ENCODE measurements around the gene NOS1AP. TPM values are rescaled to one million over a fixed set of nuclear protein-coding genes. Genes with fewer than 3 reads are reported as not detected.

The NOS1AP gene
- total and polyA plus RNA-seq, 9 of the 15 experiments (the other 6 are each of a cell fraction or from before 2014, with no cell fraction given), result 0.07 to 1.5 (median 0.22) TPM

DNA sequence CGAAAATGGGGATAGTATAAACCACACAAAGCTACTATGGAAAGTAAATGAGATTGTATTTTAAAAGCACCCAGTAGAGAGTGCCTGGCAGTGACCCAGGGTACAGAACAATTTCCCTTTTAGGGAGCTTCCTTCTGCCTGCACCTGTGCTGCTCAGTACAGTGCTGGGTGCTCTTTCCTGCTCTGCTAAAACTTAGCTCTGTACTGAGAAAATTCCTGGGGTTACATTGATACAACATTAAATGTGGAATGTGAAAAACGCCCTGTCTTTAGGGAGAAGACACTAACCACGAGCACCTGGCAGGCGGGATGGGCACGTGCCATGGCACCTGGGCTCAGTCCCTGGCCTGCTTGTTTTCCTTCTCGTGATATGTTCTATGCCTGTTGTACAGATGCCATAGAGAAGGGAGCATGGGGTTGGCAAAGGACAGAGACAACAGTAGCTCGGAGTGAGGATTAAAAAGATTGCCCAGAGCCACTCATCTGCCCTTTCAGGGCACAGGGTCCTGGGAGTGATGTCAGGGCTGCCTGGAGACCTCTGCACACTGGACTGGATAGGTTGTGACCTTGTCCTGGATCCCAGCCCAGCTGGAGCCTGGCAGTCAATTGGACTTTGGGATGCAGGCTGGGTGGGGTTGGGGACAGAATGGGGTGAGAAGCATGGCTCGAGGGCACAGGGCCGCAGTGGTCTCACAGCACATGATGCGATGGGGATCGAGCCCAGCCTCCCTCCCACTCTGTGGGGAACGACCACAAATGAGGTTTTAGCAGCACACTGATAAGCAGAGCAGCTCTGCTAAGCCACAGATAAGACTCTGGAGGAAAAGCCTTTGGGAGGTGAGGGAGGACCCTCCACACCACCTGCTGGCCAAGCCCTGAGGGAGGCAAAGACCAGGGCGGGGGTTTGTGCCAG lies 302.9 kb downstream of the NOS1AP start (continued):
- TF ChIP-seq, protein P1, sequence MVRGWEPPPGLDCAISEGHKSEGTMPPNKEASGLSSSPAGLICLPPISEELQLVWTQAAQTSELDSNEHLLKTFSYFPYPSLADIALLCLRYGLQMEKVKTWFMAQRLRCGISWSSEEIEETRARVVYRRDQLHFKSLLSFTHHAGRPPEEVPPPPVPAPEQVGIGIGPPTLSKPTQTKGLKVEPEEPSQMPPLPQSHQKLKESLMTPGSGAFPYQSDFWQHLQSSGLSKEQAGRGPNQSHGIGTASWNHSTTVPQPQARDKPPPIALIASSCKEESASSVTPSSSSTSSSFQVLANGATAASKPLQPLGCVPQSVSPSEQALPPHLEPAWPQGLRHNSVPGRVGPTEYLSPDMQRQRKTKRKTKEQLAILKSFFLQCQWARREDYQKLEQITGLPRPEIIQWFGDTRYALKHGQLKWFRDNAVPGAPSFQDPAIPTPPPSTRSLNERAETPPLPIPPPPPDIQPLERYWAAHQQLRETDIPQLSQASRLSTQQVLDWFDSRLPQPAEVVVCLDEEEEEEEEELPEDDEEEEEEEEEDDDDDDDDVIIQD (CRISPR knock-in tag; IDR thresholded peaks at IDR 0.05), result no peak
- TF ChIP-seq HDAC2 (IDR thresholded peaks at IDR 0.05) (peak; percentile 92), IFI16 (CRISPR knock-in tag; IDR thresholded peaks at IDR 0.05) (no peak), RCOR1 (IDR thresholded peaks at IDR 0.05; ENCODE audit: borderline replicate concordance in 1 of 2, low read depth in 2 of 2, low read length in 2 of 2) (peak; percentile 74 to 97; a peak in 3 of 4 replicates), SMARCE1 (IDR thresholded peaks at IDR 0.05) (peak; percentile 97), BCL6 (CRISPR knock-in tag; IDR thresholded peaks at IDR 0.05) (peak; percentile 59; the same call in 1 of the 2 replicates), JUN (IDR thresholded peaks at IDR 0.05; ENCODE audit: borderline replicate concordance, low read depth, low read length) (0 out of 2 replicates have a peak, but pooled peaks have one; percentile 46), JUN (CRISPR knock-in tag; IDR thresholded peaks at IDR 0.05; ENCODE audit: borderline replicate concordance) (0 out of 2 replicates have a peak, but pooled peaks have one; percentile 25), ZFPM2 (CRISPR knock-in tag; IDR thresholded peaks at IDR 0.05) (no peak), PRPF4 (IDR thresholded peaks at IDR 0.05; ENCODE audit: insufficient read depth, low read depth, low read length, poor library complexity, severe bottlenecking) (no peak)
- TF ChIP-seq, protein P2, sequence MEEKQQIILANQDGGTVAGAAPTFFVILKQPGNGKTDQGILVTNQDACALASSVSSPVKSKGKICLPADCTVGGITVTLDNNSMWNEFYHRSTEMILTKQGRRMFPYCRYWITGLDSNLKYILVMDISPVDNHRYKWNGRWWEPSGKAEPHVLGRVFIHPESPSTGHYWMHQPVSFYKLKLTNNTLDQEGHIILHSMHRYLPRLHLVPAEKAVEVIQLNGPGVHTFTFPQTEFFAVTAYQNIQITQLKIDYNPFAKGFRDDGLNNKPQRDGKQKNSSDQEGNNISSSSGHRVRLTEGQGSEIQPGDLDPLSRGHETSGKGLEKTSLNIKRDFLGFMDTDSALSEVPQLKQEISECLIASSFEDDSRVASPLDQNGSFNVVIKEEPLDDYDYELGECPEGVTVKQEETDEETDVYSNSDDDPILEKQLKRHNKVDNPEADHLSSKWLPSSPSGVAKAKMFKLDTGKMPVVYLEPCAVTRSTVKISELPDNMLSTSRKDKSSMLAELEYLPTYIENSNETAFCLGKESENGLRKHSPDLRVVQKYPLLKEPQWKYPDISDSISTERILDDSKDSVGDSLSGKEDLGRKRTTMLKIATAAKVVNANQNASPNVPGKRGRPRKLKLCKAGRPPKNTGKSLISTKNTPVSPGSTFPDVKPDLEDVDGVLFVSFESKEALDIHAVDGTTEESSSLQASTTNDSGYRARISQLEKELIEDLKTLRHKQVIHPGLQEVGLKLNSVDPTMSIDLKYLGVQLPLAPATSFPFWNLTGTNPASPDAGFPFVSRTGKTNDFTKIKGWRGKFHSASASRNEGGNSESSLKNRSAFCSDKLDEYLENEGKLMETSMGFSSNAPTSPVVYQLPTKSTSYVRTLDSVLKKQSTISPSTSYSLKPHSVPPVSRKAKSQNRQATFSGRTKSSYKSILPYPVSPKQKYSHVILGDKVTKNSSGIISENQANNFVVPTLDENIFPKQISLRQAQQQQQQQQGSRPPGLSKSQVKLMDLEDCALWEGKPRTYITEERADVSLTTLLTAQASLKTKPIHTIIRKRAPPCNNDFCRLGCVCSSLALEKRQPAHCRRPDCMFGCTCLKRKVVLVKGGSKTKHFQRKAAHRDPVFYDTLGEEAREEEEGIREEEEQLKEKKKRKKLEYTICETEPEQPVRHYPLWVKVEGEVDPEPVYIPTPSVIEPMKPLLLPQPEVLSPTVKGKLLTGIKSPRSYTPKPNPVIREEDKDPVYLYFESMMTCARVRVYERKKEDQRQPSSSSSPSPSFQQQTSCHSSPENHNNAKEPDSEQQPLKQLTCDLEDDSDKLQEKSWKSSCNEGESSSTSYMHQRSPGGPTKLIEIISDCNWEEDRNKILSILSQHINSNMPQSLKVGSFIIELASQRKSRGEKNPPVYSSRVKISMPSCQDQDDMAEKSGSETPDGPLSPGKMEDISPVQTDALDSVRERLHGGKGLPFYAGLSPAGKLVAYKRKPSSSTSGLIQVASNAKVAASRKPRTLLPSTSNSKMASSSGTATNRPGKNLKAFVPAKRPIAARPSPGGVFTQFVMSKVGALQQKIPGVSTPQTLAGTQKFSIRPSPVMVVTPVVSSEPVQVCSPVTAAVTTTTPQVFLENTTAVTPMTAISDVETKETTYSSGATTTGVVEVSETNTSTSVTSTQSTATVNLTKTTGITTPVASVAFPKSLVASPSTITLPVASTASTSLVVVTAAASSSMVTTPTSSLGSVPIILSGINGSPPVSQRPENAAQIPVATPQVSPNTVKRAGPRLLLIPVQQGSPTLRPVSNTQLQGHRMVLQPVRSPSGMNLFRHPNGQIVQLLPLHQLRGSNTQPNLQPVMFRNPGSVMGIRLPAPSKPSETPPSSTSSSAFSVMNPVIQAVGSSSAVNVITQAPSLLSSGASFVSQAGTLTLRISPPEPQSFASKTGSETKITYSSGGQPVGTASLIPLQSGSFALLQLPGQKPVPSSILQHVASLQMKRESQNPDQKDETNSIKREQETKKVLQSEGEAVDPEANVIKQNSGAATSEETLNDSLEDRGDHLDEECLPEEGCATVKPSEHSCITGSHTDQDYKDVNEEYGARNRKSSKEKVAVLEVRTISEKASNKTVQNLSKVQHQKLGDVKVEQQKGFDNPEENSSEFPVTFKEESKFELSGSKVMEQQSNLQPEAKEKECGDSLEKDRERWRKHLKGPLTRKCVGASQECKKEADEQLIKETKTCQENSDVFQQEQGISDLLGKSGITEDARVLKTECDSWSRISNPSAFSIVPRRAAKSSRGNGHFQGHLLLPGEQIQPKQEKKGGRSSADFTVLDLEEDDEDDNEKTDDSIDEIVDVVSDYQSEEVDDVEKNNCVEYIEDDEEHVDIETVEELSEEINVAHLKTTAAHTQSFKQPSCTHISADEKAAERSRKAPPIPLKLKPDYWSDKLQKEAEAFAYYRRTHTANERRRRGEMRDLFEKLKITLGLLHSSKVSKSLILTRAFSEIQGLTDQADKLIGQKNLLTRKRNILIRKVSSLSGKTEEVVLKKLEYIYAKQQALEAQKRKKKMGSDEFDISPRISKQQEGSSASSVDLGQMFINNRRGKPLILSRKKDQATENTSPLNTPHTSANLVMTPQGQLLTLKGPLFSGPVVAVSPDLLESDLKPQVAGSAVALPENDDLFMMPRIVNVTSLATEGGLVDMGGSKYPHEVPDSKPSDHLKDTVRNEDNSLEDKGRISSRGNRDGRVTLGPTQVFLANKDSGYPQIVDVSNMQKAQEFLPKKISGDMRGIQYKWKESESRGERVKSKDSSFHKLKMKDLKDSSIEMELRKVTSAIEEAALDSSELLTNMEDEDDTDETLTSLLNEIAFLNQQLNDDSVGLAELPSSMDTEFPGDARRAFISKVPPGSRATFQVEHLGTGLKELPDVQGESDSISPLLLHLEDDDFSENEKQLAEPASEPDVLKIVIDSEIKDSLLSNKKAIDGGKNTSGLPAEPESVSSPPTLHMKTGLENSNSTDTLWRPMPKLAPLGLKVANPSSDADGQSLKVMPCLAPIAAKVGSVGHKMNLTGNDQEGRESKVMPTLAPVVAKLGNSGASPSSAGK (IDR thresholded peaks at IDR 0.05), result peak; percentile 64; the same call in 1 of the 2 replicates
- TF ChIP-seq, protein P3, sequence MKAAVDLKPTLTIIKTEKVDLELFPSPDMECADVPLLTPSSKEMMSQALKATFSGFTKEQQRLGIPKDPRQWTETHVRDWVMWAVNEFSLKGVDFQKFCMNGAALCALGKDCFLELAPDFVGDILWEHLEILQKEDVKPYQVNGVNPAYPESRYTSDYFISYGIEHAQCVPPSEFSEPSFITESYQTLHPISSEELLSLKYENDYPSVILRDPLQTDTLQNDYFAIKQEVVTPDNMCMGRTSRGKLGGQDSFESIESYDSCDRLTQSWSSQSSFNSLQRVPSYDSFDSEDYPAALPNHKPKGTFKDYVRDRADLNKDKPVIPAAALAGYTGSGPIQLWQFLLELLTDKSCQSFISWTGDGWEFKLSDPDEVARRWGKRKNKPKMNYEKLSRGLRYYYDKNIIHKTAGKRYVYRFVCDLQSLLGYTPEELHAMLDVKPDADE (conservative IDR thresholded peaks at IDR 0.05; ENCODE audit: control insufficient read depth, low read depth, low read length), result peak; percentile 87
